Epidermal melanocyte (primary cell): ENCODE data around the gene MRFAP1L1.
"Not testable (repeated sequence)": the region's sequence is repeated elsewhere in the genome, so short reads cannot be mapped to it uniquely, and the experiment has no call there.

Source experiments
- DNase-seq: peaks from one replicate; pipeline ENCODE4 v3.0.0; 2011; ENCODE audit warnings: low spot score; ENCODE audit not compliant: insufficient read length

The MRFAP1L1 gene

GRCh38 chr4:6689506-6689960 lies 20.1 kb downstream of the MRFAP1L1 start:
- DNase-seq = no peak

- DNase-seq = peak; percentile 97
Measured at GRCh38 chr4:6688879-6689505, 20.7 kb downstream of the MRFAP1L1 start.

GRCh38 chr4:6687947-6688878 lies 21.5 kb downstream of the MRFAP1L1 start:
- DNase-seq = no peak

- no peak for DNase-seq
Measured at GRCh38 chr4:6686104-6686787, 23.4 kb downstream of the MRFAP1L1 start.

GRCh38 chr4:6684656-6685055 lies 25.0 kb downstream of the MRFAP1L1 start:
- DNase-seq = no peak

GRCh38 chr4:6682862-6683590 lies 26.6 kb downstream of the MRFAP1L1 start:
- no peak for DNase-seq

GRCh38 chr4:6681191-6681590 lies 28.5 kb downstream of the MRFAP1L1 start:
- no peak for DNase-seq

GRCh38 chr4:6680372-6681034 lies 29.2 kb downstream of the MRFAP1L1 start:
- no peak for DNase-seq

GRCh38 chr4:6676722-6677558 lies 32.7 kb downstream of the MRFAP1L1 start:
- DNase-seq = no peak

GRCh38 chr4:6674500-6675149 lies 35.0 kb downstream of the MRFAP1L1 start:
- DNase-seq = no peak

GRCh38 chr4:6673660-6674499 lies 35.8 kb downstream of the MRFAP1L1 start:
- peak; percentile 97 for DNase-seq

GRCh38 chr4:6673191-6673659 lies 36.4 kb downstream of the MRFAP1L1 start:
- not testable (repeated sequence) for DNase-seq

GRCh38 chr4:6672541-6673190 lies 37.0 kb downstream of the MRFAP1L1 start:
- DNase-seq = not testable (repeated sequence)

GRCh38 chr4:6672131-6672530 lies 37.5 kb downstream of the MRFAP1L1 start:
- DNase-seq = no peak

- no peak for DNase-seq
Measured at GRCh38 chr4:6671648-6672047, 38.0 kb downstream of the MRFAP1L1 start.

GRCh38 chr4:6668391-6668790 lies 41.3 kb downstream of the MRFAP1L1 start:
- DNase-seq = no peak

GRCh38 chr4:6665320-6665654 lies 44.4 kb downstream of the MRFAP1L1 start:
- DNase-seq = no peak
